ENCODE measurements around the gene OSER1.

The OSER1 gene

GRCh38 chr20:44159711-44160110 lies 50.9 kb downstream of the OSER1 start:
- Histone ChIP-seq H3K79me2 (ENCODE audit: control insufficient read depth, low read length) (no peaks in the 10 kb centered on the region), H3K4me3 (ENCODE audit: low read length) (no peak overlapping the region), H3K36me3 (ENCODE audit: control insufficient read depth, low read length) (no peaks in the 10 kb centered on the region), H3K27ac (ENCODE audit: low read depth, low read length) (no peak overlapping the region), H3K4me2 (ENCODE audit: low read length) (no peak overlapping the region), H4K20me1 (ENCODE audit: control insufficient read depth, insufficient read depth, low read depth, low read length) (no peaks in the 10 kb centered on the region), H3K9me3 (ENCODE audit: control insufficient read depth, insufficient read depth, low read length) (no peaks in the 10 kb centered on the region), H3K27me3 (ENCODE audit: control insufficient read depth, low read length) (peaks cover 7% of the 10 kb centered on the region), H3K4me1 (ENCODE audit: control insufficient read depth, low read length) (no peaks in the 10 kb centered on the region), H3F3A (ENCODE audit: control insufficient read depth, insufficient read depth) (no peaks in the 10 kb centered on the region), H3K9me2 (replicated peaks; ENCODE audit: control insufficient read depth, low read length) (no peaks in the 10 kb centered on the region)
- TF ChIP-seq CTCF (IDR thresholded peaks at IDR 0.05; ENCODE audit: low read depth, low read length, poor library complexity, severe bottlenecking) (no peak), EZH2phosphoT487 (IDR thresholded peaks at IDR 0.05; ENCODE audit: borderline replicate concordance, low read length) (no peak)

- H3K9me2 ChIP-seq (replicated peaks; ENCODE audit: control insufficient read depth, low read length): no peaks in the 10 kb centered on the region
- H3F3A ChIP-seq (ENCODE audit: control insufficient read depth, insufficient read depth): no peaks in the 10 kb centered on the region
- H3K9me3 ChIP-seq (ENCODE audit: control insufficient read depth, insufficient read depth, low read length): no peaks in the 10 kb centered on the region
- TF ChIP-seq CTCF (IDR thresholded peaks at IDR 0.05; ENCODE audit: low read depth, low read length, poor library complexity, severe bottlenecking) (no peak), EZH2phosphoT487 (IDR thresholded peaks at IDR 0.05; ENCODE audit: borderline replicate concordance, low read length) (no peak)
- H3K4me1 ChIP-seq (ENCODE audit: control insufficient read depth, low read length): no peaks in the 10 kb centered on the region
- no peaks in the 10 kb centered on the region for H3K36me3 ChIP-seq (ENCODE audit: control insufficient read depth, low read length)
- H3K79me2 ChIP-seq (ENCODE audit: control insufficient read depth, low read length): no peaks in the 10 kb centered on the region
- H3K27me3 ChIP-seq (ENCODE audit: control insufficient read depth, low read length): peaks cover 3% of the 10 kb centered on the region
- H4K20me1 ChIP-seq (ENCODE audit: control insufficient read depth, insufficient read depth, low read depth, low read length): no peaks in the 10 kb centered on the region
- no peak overlapping the region for H3K4me3 ChIP-seq (ENCODE audit: low read length)
- H3K4me2 ChIP-seq (ENCODE audit: low read length): no peak overlapping the region
- no peak overlapping the region for H3K27ac ChIP-seq (ENCODE audit: low read depth, low read length)
These were observed 51.4 kb downstream of the OSER1 start for GRCh38 chr20:44159125-44159524.

- no peak for TF ChIP-seq EZH2phosphoT487 (IDR thresholded peaks at IDR 0.05; ENCODE audit: borderline replicate concordance, low read length)
- no peak for TF ChIP-seq CTCF (IDR thresholded peaks at IDR 0.05; ENCODE audit: low read depth, low read length, poor library complexity, severe bottlenecking)
- Histone ChIP-seq H3K9me2 (replicated peaks; ENCODE audit: control insufficient read depth, low read length) (no peaks in the 10 kb centered on the region), H3K9me3 (ENCODE audit: control insufficient read depth, insufficient read depth, low read length) (no peaks in the 10 kb centered on the region), H3K4me2 (ENCODE audit: low read length) (no peak overlapping the region), H3K27ac (ENCODE audit: low read depth, low read length) (no peak overlapping the region), H3K4me1 (ENCODE audit: control insufficient read depth, low read length) (no peaks in the 10 kb centered on the region), H3K36me3 (ENCODE audit: control insufficient read depth, low read length) (no peaks in the 10 kb centered on the region), H3K79me2 (ENCODE audit: control insufficient read depth, low read length) (no peaks in the 10 kb centered on the region), H4K20me1 (ENCODE audit: control insufficient read depth, insufficient read depth, low read depth, low read length) (no peaks in the 10 kb centered on the region), H3F3A (ENCODE audit: control insufficient read depth, insufficient read depth) (no peaks in the 10 kb centered on the region), H3K4me3 (ENCODE audit: low read length) (no peak overlapping the region), H3K27me3 (ENCODE audit: control insufficient read depth, low read length) (no peaks in the 10 kb centered on the region)
These were observed 53.5 kb downstream of the OSER1 start for GRCh38 chr20:44157061-44157460.
